MM.1S (cell line): Measurements from ENCODE around the gene CD8B.

ENCODE experiments used
- DNase-seq: peaks from one replicate; pipeline ENCODE4 v3.0.0-alpha.2; 2015
- H2AFZ ChIP-seq: fragments of 300-600 bp; sonication (generic); 2 replicates; pipeline ENCODE4 v1.6.0; 2016; ENCODE audit warnings: antibody characterized with exemption, low read length
- H3F3A ChIP-seq: fragments of 300-600 bp; sonication (generic); 2 replicates; pipeline ENCODE4 v1.6.1; 2016; ENCODE audit warnings: mild to moderate bottlenecking, antibody characterized with exemption, low read length, moderate library complexity, mixed read lengths; ENCODE audit not compliant: insufficient read depth
- H3K27ac ChIP-seq: fragments of 300-600 bp; sonication (generic); 2 replicates; pipeline ENCODE4 v1.5.1; 2016; ENCODE audit warnings: mild to moderate bottlenecking, low read length
- H3K27me3 ChIP-seq: fragments of 300-600 bp; sonication (generic); replicated peaks from 2 replicates; pipeline ENCODE4 v1.6.0; 2016; ENCODE audit warnings: low read length; ENCODE audit not compliant: insufficient read depth
- H3K36me3 ChIP-seq: fragments of 300-600 bp; sonication (generic); replicated peaks from 2 replicates; pipeline ENCODE4 v1.6.1; 2016; ENCODE audit warnings: mild to moderate bottlenecking, low read length, mixed read lengths; ENCODE audit not compliant: insufficient read depth
- H3K4me1 ChIP-seq: fragments of 300-600 bp; sonication (generic); 2 replicates; pipeline ENCODE4 v1.6.1; 2016; ENCODE audit warnings: low read length, mixed read lengths
- H3K4me2 ChIP-seq: fragments of 300-600 bp; sonication (generic); 2 replicates; pipeline ENCODE4 v1.6.0; 2016; ENCODE audit warnings: low read depth, low read length
- H3K4me3 ChIP-seq: fragments of 300-600 bp; sonication (generic); 2 replicates; pipeline ENCODE4 v1.5.1; 2016; ENCODE audit warnings: low read length, mixed read lengths
- H3K79me2 ChIP-seq: fragments of 300-600 bp; sonication (generic); 2 replicates; pipeline ENCODE4 v1.6.1; 2016; ENCODE audit warnings: mixed run types, low read length, mixed read lengths
- H3K9ac ChIP-seq: fragments of 300-600 bp; sonication (generic); 2 replicates; pipeline ENCODE4 v1.6.1; 2016; ENCODE audit warnings: low read length, mixed read lengths
- H3K9me2 ChIP-seq: fragments of 300-600 bp; sonication (generic); replicated peaks from 2 replicates; pipeline ENCODE4 v1.6.1; 2016; ENCODE audit warnings: mild to moderate bottlenecking, low read length, mixed read lengths; ENCODE audit not compliant: insufficient read depth
- H3K9me3 ChIP-seq: fragments of 300-600 bp; sonication (generic); replicated peaks from 2 replicates; pipeline ENCODE4 v1.6.1; 2016; ENCODE audit warnings: mild to moderate bottlenecking, low read length, mixed read lengths; ENCODE audit not compliant: insufficient read depth
- H4K20me1 ChIP-seq: fragments of 300-600 bp; sonication (generic); 2 replicates; pipeline ENCODE4 v1.6.1; 2016; ENCODE audit warnings: mild to moderate bottlenecking, low read length, moderate library complexity, mixed read lengths; ENCODE audit not compliant: insufficient read depth
- CTCF ChIP-seq: fragments of 300-600 bp; sonication (generic); IDR thresholded peaks from 2 replicates; pipeline ENCODE4 v1.5.1; 2016; ENCODE audit warnings: antibody characterized with exemption, low read length, mixed read lengths
- EZH2 ChIP-seq: fragments of 300-600 bp; sonication (generic); optimal IDR thresholded peaks from 2 replicates; pipeline ENCODE3; 2017; ENCODE audit warnings: low read depth, mild to moderate bottlenecking, antibody characterized with exemption, low read length, mixed read lengths
- EZH2phosphoT487 ChIP-seq: fragments of 300-600 bp; sonication (generic); IDR thresholded peaks from 2 replicates; pipeline ENCODE4 v1.6.1; 2018; ENCODE audit warnings: antibody characterized with exemption, low read length

The CD8B gene

GRCh38 chr2:86788881-86789686 lies 72.6 kb downstream of the CD8B start:
- Histone ChIP-seq H3K79me2 (no peaks in the 10 kb centered on the region), H3K4me1 (peaks cover 13% of the 10 kb centered on the region), H2AFZ (no peak overlapping the region), H3K4me2 (no peak overlapping the region), H3K27me3 (peaks cover 15% of the 10 kb centered on the region; the same call in 1 of the 2 replicates), H3K9ac (no peak overlapping the region), H3K36me3 (no peaks in the 10 kb centered on the region), H3K27ac (no peak overlapping the region), H3K9me2 (no peaks in the 10 kb centered on the region), H3K9me3 (no peaks in the 10 kb centered on the region), H3F3A (peaks cover under 1% of the 10 kb centered on the region), H3K4me3 (no peak overlapping the region), H4K20me1 (no peaks in the 10 kb centered on the region)
- DNase-seq, result no peak
- TF ChIP-seq CTCF, result no peak
- no peak for TF ChIP-seq EZH2
- no peak for TF ChIP-seq EZH2phosphoT487

GRCh38 chr2:86788165-86788564 lies 73.5 kb downstream of the CD8B start:
- Histone ChIP-seq H3K9me3 (no peaks in the 10 kb centered on the region), H3K9ac (no peak overlapping the region), H4K20me1 (no peaks in the 10 kb centered on the region), H3K4me2 (no peak overlapping the region), H2AFZ (no peak overlapping the region), H3K27ac (no peak overlapping the region), H3K27me3 (peaks cover 15% of the 10 kb centered on the region; the same call in 1 of the 2 replicates), H3K79me2 (no peaks in the 10 kb centered on the region), H3K4me3 (no peak overlapping the region), H3K9me2 (no peaks in the 10 kb centered on the region), H3F3A (peaks cover 9% of the 10 kb centered on the region), H3K36me3 (no peaks in the 10 kb centered on the region), H3K4me1 (peaks cover 11% of the 10 kb centered on the region)
- no peak for TF ChIP-seq EZH2
- TF ChIP-seq EZH2phosphoT487, result no peak
- no peak for TF ChIP-seq CTCF
- no peak for DNase-seq

- Histone ChIP-seq H3K27me3 (peaks cover 15% of the 10 kb centered on the region; the same call in 1 of the 2 replicates), H3K9me2 (no peaks in the 10 kb centered on the region), H3K27ac (no peak overlapping the region), H2AFZ (no peak overlapping the region), H3K9ac (no peak overlapping the region), H3K4me2 (no peak overlapping the region), H3F3A (peaks cover 9% of the 10 kb centered on the region), H3K36me3 (no peaks in the 10 kb centered on the region), H3K79me2 (no peaks in the 10 kb centered on the region), H4K20me1 (no peaks in the 10 kb centered on the region), H3K4me1 (peaks cover 9% of the 10 kb centered on the region; the same call in 1 of the 2 replicates), H3K4me3 (no peak overlapping the region), H3K9me3 (no peaks in the 10 kb centered on the region)
- TF ChIP-seq EZH2phosphoT487, result no peak
- TF ChIP-seq CTCF, result no peak
- no peak for TF ChIP-seq EZH2
- DNase-seq, result no peak
Observed at GRCh38 chr2:86787736-86788135, 74.0 kb downstream of the CD8B start.
